GM23338 (cell line): ENCODE data around the gene GPC6.

ENCODE experiments used
- CREB1 ChIP-seq: fragments of 250-450 bp; sonication (Bioruptor Pico); IDR thresholded peaks from 2 replicates; pipeline ENCODE4 v1.5.0; 2020; ENCODE audit warnings: low read depth, mild to moderate bottlenecking, moderate library complexity
- EZH2 ChIP-seq: fragments of 200-600 bp; sonication (generic); IDR thresholded peaks from one replicate; pipeline ENCODE4 v1.8.0; 2017; ENCODE audit warnings: antibody characterized with exemption, mild to moderate bottlenecking, low read depth; ENCODE audit not compliant: unreplicated experiment
- EZH2phosphoT487 ChIP-seq: fragments of 200-600 bp; sonication (generic); IDR thresholded peaks from one replicate; pipeline ENCODE4 v1.8.1; 2018; ENCODE audit warnings: antibody characterized with exemption; ENCODE audit not compliant: unreplicated experiment
- JUNB ChIP-seq: IDR thresholded peaks from one replicate; pipeline ENCODE4 v1.6.1; 2016; ENCODE audit warnings: antibody characterized with exemption; ENCODE audit not compliant: unreplicated experiment
- POLR2AphosphoS5 ChIP-seq: IDR thresholded peaks from 2 replicates; pipeline ENCODE4 v1.6.1; 2016; ENCODE audit warnings: antibody characterized with exemption, low read depth
- ZNF114 ChIP-seq: fragments of 250-450 bp; sonication (Bioruptor Pico); IDR thresholded peaks from 2 replicates; pipeline ENCODE4 v1.5.0; 2020; ENCODE audit warnings: mild to moderate bottlenecking, moderate library complexity
- ZNF331 ChIP-seq: fragments of 250-450 bp; sonication (Bioruptor Pico); IDR thresholded peaks from 2 replicates; pipeline ENCODE4 v1.5.0; 2020; ENCODE audit warnings: low read depth, mild to moderate bottlenecking, moderate library complexity
- TF ChIP-seq, protein P1 (sequence below), 2 experiments: fragments of 200-600 bp in 1 of 2; sonication (generic) in 1 of 2; conservative IDR thresholded peaks; 2 replicates each; pipeline versions ENCODE4 v1.5.1 to v1.6.1; 2016 to 2017; ENCODE audit warnings: antibody characterized with exemption in 2 of 2, low read depth in 2 of 2, mild to moderate bottlenecking in 2 of 2, moderate library complexity in 1 of 2
- TF ChIP-seq, protein P2 (sequence below): IDR thresholded peaks from one replicate; pipeline ENCODE4 v1.6.1; 2018; ENCODE audit warnings: antibody characterized with exemption; ENCODE audit not compliant: unreplicated experiment
- TF ChIP-seq, protein P3 (sequence below): IDR thresholded peaks from 2 replicates; pipeline ENCODE4 v1.6.1; 2016; ENCODE audit warnings: antibody characterized with exemption

DNA sequence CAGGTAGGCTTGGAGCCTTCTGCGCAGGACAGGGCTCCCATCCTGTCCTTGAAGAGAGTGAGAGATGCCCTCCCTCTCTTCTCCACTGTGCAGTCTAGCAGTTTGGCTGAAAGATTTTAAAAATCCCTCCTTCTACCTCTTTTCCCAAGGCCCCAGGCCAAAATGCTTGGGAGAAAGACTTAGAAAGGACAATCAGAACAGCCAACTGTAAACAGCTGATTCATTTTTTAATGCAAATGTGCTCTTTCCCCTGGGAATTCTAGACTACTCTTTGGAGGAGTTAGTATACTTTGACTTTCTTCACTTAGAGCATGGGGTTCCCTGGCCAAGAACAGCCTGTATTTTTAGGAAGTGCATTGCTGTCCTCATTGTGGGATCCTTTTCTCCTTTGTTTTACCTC lies 398.9 kb downstream of the GPC6 start:
- TF ChIP-seq, protein P1, sequence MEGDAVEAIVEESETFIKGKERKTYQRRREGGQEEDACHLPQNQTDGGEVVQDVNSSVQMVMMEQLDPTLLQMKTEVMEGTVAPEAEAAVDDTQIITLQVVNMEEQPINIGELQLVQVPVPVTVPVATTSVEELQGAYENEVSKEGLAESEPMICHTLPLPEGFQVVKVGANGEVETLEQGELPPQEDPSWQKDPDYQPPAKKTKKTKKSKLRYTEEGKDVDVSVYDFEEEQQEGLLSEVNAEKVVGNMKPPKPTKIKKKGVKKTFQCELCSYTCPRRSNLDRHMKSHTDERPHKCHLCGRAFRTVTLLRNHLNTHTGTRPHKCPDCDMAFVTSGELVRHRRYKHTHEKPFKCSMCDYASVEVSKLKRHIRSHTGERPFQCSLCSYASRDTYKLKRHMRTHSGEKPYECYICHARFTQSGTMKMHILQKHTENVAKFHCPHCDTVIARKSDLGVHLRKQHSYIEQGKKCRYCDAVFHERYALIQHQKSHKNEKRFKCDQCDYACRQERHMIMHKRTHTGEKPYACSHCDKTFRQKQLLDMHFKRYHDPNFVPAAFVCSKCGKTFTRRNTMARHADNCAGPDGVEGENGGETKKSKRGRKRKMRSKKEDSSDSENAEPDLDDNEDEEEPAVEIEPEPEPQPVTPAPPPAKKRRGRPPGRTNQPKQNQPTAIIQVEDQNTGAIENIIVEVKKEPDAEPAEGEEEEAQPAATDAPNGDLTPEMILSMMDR (conservative IDR thresholded peaks at IDR 0.05; ENCODE audit: low read depth in 2 of 2): no peak
- TF ChIP-seq POLR2AphosphoS5 (no peak), JUNB (no peak), EZH2 (no peak), CREB1 (no peak), ZNF114 (CRISPR knock-in tag) (no peak), ZNF331 (CRISPR knock-in tag) (no peak), EZH2phosphoT487 (no peak)
- TF ChIP-seq, protein P2, sequence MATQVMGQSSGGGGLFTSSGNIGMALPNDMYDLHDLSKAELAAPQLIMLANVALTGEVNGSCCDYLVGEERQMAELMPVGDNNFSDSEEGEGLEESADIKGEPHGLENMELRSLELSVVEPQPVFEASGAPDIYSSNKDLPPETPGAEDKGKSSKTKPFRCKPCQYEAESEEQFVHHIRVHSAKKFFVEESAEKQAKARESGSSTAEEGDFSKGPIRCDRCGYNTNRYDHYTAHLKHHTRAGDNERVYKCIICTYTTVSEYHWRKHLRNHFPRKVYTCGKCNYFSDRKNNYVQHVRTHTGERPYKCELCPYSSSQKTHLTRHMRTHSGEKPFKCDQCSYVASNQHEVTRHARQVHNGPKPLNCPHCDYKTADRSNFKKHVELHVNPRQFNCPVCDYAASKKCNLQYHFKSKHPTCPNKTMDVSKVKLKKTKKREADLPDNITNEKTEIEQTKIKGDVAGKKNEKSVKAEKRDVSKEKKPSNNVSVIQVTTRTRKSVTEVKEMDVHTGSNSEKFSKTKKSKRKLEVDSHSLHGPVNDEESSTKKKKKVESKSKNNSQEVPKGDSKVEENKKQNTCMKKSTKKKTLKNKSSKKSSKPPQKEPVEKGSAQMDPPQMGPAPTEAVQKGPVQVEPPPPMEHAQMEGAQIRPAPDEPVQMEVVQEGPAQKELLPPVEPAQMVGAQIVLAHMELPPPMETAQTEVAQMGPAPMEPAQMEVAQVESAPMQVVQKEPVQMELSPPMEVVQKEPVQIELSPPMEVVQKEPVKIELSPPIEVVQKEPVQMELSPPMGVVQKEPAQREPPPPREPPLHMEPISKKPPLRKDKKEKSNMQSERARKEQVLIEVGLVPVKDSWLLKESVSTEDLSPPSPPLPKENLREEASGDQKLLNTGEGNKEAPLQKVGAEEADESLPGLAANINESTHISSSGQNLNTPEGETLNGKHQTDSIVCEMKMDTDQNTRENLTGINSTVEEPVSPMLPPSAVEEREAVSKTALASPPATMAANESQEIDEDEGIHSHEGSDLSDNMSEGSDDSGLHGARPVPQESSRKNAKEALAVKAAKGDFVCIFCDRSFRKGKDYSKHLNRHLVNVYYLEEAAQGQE: no peak
- TF ChIP-seq, protein P3, sequence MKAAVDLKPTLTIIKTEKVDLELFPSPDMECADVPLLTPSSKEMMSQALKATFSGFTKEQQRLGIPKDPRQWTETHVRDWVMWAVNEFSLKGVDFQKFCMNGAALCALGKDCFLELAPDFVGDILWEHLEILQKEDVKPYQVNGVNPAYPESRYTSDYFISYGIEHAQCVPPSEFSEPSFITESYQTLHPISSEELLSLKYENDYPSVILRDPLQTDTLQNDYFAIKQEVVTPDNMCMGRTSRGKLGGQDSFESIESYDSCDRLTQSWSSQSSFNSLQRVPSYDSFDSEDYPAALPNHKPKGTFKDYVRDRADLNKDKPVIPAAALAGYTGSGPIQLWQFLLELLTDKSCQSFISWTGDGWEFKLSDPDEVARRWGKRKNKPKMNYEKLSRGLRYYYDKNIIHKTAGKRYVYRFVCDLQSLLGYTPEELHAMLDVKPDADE: no peak
